SKM-1 treated with dmso at 0.1 percent for 144 hours (cell line): ENCODE data around the gene MOV10L1.
"Not testable (repeated sequence)": the region's sequence is repeated elsewhere in the genome, so short reads cannot be mapped to it uniquely, and the experiment has no call there.

Experiments
- DNase-seq: peaks from one replicate; lab custom pipeline; 2025; ENCODE audit not compliant: unreplicated experiment; lab: John Stamatoyannopoulos, UW

Gene MOV10L1

GRCh38 chr22:50201191-50202129, 111.7 kb downstream of the MOV10L1 start:
- no peak for DNase-seq

- DNase-seq: no peak
These were observed 112.4 kb downstream of the MOV10L1 start for GRCh38 chr22:50202130-50202666.

- no peak for DNase-seq
These were observed 113.5 kb downstream of the MOV10L1 start for GRCh38 chr22:50203288-50203687.

GRCh38 chr22:50204571-50204970, 114.8 kb downstream of the MOV10L1 start:
- DNase-seq: no peak

- DNase-seq: not testable (repeated sequence)
These were observed 115.2 kb downstream of the MOV10L1 start for GRCh38 chr22:50204998-50205397.

GRCh38 chr22:50205781-50206569, 116.2 kb downstream of the MOV10L1 start:
- no peak for DNase-seq

- DNase-seq: no peak
These were observed 116.8 kb downstream of the MOV10L1 start for GRCh38 chr22:50206599-50206998.

GRCh38 chr22:50207383-50208140, 117.8 kb downstream of the MOV10L1 start:
- no peak for DNase-seq

GRCh38 chr22:50208430-50208938, 118.7 kb downstream of the MOV10L1 start:
- no peak for DNase-seq

GRCh38 chr22:50208939-50209892, 119.4 kb downstream of the MOV10L1 start:
- DNase-seq: no peak

GRCh38 chr22:50209893-50210292, 120.1 kb downstream of the MOV10L1 start:
- peak; percentile 35 for DNase-seq

- DNase-seq: no peak
These were observed 120.8 kb downstream of the MOV10L1 start for GRCh38 chr22:50210378-50211139.

GRCh38 chr22:50211147-50211546, 121.3 kb downstream of the MOV10L1 start:
- DNase-seq: no peak
